Lower lobe of right lung (tissue), 2 donors: ENCODE data around the gene EPHA7. TPM values are rescaled to one million over a fixed set of nuclear protein-coding genes. Genes with fewer than 3 reads are reported as not detected.

ENCODE experiments used
- ATAC-seq, 2 donors: fragments of 200-7000 bp; cut with Tn5 transposase; one replicate each; pipeline ENCODE4 v1.9.1; 2020 to 2022; ENCODE audit warnings: mild to moderate bottlenecking in 2 of 2, moderate library complexity in 2 of 2
- DNase-seq: peaks from one replicate; pipeline ENCODE4 v3.0.0-alpha.2; 2020
- H3K27ac ChIP-seq: fragments of 200-600 bp; one replicate; pipeline ENCODE4 v1.8.0; 2022
- H3K27me3 ChIP-seq: fragments of 200-600 bp; one replicate; pipeline ENCODE4 v1.8.0; 2022; ENCODE audit warnings: low read depth
- H3K36me3 ChIP-seq: fragments of 200-600 bp; one replicate; pipeline ENCODE4 v1.8.0; 2022; ENCODE audit warnings: mild to moderate bottlenecking
- H3K4me1 ChIP-seq: fragments of 200-600 bp; one replicate; pipeline ENCODE4 v1.8.0; 2022
- H3K4me3 ChIP-seq: fragments of 200-600 bp; one replicate; pipeline ENCODE4 v1.8.0; 2022; ENCODE audit warnings: mild to moderate bottlenecking
- H3K9me3 ChIP-seq: fragments of 200-600 bp; one replicate; pipeline ENCODE4 v1.8.0; 2022
- intact Hi-C: fragments of 100-400 bp; cut with DNase I; formaldehyde crosslinking; loops from one replicate; pipeline ENCODE4 v1.11.0; 2022
- total RNA-seq: library from RNA; stranded (reverse); fragmentation: NEBNext Ultra II Directional; extraction: Animal tissue kit (Norgen Biotek cat#: 25700); gene quantifications from one replicate; pipeline ENCODE4 v1.2.1, GENCODE V29; 2021
- TF ChIP-seq, protein P1 (sequence below): fragments of 200-600 bp; IDR thresholded peaks from one replicate; pipeline ENCODE4 v1.8.0; 2022; ENCODE audit warnings: antibody characterized with exemption, mild to moderate bottlenecking
- donor health status: DM: no; HTN: yes; CAD: no; lungs with severe emphysema.

The EPHA7 gene
- total RNA-seq, 1 donor from 2014 or later: 0.86 TPM

DNA sequence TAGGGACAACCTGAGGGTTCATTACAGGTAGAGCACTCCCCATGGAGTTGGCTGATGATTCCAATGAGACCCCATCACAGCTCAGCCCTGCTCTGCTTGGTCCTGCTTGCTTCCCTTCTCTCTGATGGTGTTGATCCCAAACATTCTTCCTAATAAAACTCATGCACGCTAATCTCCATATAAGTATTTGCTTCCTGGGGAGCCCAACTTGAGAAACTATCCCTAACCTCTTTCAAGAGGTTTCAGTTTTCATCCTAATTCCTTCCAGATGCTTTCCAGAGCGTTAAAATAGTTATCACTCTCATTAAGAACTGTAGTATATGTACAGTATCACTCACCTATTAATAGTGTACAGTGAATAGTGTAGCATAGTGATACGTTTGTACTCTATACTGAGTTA, 68.1 kb downstream of the EPHA7 start:
- DNase-seq (no peak), ATAC-seq (no peak)
- intact Hi-C loops: no loop called here
- H3K27ac ChIP-seq: no peak overlapping the region
- no peak overlapping the region for H3K4me3 ChIP-seq
- no peaks in the 10 kb centered on the region for H3K27me3 ChIP-seq
- H3K36me3 ChIP-seq: no peaks in the 10 kb centered on the region
- H3K4me1 ChIP-seq: no peaks in the 10 kb centered on the region
- TF ChIP-seq, protein P1, sequence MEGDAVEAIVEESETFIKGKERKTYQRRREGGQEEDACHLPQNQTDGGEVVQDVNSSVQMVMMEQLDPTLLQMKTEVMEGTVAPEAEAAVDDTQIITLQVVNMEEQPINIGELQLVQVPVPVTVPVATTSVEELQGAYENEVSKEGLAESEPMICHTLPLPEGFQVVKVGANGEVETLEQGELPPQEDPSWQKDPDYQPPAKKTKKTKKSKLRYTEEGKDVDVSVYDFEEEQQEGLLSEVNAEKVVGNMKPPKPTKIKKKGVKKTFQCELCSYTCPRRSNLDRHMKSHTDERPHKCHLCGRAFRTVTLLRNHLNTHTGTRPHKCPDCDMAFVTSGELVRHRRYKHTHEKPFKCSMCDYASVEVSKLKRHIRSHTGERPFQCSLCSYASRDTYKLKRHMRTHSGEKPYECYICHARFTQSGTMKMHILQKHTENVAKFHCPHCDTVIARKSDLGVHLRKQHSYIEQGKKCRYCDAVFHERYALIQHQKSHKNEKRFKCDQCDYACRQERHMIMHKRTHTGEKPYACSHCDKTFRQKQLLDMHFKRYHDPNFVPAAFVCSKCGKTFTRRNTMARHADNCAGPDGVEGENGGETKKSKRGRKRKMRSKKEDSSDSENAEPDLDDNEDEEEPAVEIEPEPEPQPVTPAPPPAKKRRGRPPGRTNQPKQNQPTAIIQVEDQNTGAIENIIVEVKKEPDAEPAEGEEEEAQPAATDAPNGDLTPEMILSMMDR: no peak
- H3K9me3 ChIP-seq: no peaks in the 10 kb centered on the region

- DNase-seq (no peak), ATAC-seq (no peak)
- Histone ChIP-seq H3K4me1 (no peaks in the 10 kb centered on the region), H3K27me3 (no peaks in the 10 kb centered on the region), H3K4me3 (no peak overlapping the region), H3K36me3 (no peaks in the 10 kb centered on the region), H3K9me3 (no peaks in the 10 kb centered on the region), H3K27ac (no peak overlapping the region)
- TF ChIP-seq, protein P1: no peak
- intact Hi-C loops: no loop called here
Measured at GRCh38 chr6:93350774-93351173, 68.6 kb downstream of the EPHA7 start.

- H3K27ac ChIP-seq: no peak overlapping the region
- H3K4me1 ChIP-seq: no peaks in the 10 kb centered on the region
- ATAC-seq (no peak), DNase-seq (no peak)
- no peak overlapping the region for H3K4me3 ChIP-seq
- H3K36me3 ChIP-seq: no peaks in the 10 kb centered on the region
- no peaks in the 10 kb centered on the region for H3K9me3 ChIP-seq
- H3K27me3 ChIP-seq: no peaks in the 10 kb centered on the region
- TF ChIP-seq, protein P1: no peak
- intact Hi-C loops: no loop called here
Measured at GRCh38 chr6:93344333-93344835, 75.0 kb downstream of the EPHA7 start.

DNA sequence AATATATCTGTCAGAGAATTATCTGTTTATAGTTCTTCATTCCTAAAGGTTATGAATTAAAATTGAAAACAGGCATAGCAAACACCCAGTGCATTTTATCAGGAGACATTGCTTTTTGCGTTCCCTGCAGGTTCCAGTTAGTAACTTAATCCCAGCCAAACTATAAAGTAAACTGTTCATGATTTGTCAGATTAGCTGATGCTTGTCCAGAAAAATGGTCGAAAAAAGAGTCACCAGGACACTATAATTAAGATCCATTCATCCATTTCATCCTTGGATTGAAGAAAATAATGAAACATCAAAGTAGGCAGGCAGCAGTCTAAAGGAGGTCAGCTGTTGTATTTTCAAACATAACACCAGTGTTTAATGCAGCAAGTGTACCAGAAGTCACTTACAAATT, 75.9 kb downstream of the EPHA7 start:
- Histone ChIP-seq H3K4me1 (no peaks in the 10 kb centered on the region), H3K4me3 (no peak overlapping the region), H3K27ac (no peak overlapping the region), H3K27me3 (no peaks in the 10 kb centered on the region), H3K36me3 (no peaks in the 10 kb centered on the region), H3K9me3 (no peaks in the 10 kb centered on the region)
- intact Hi-C loops: no loop called here
- ATAC-seq: no peak
- TF ChIP-seq, protein P1: no peak
- no peak for DNase-seq

GRCh38 chr6:93341900-93342613, 77.3 kb downstream of the EPHA7 start:
- no peak for ATAC-seq
- H3K36me3 ChIP-seq: no peaks in the 10 kb centered on the region
- TF ChIP-seq, protein P1: no peak
- intact Hi-C loops: no loop called here
- no peak overlapping the region for H3K27ac ChIP-seq
- no peak for DNase-seq
- no peaks in the 10 kb centered on the region for H3K4me1 ChIP-seq
- H3K9me3 ChIP-seq: no peaks in the 10 kb centered on the region
- no peaks in the 10 kb centered on the region for H3K27me3 ChIP-seq
- H3K4me3 ChIP-seq: no peak overlapping the region
